ENCODE results near the gene FGF3. TPM values are rescaled to one million over a fixed set of nuclear protein-coding genes. Genes with fewer than 3 reads are reported as not detected.

The FGF3 gene
- total RNA-seq, 1 donor from 2014 or later, result not detected

DNA sequence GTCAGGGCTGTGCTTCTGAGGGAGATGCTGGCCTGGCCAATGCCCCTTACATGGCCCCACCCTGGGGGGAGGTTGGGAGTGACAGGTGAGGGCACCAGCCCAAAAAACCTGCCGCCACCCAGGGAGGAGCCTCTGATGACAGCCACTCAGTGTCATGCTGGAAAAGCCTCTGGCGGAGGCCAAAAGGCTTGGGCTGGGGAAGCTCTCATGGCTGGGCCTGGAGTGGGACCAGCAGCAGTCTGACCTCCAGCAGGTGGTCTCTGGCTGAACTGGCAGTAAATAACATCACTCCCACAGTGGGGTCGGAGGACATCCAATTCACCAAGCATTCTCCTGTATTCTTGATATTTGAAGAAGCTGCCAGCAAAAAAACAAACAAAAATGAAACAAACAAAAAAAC lies 20.1 kb downstream of the FGF3 start:
- Histone ChIP-seq H3K36me3 (no peaks in the 10 kb centered on the region), H3K4me3 (no peak overlapping the region), H3K27ac (no peak overlapping the region), H3K4me1 (no peaks in the 10 kb centered on the region), H3K27me3 (no peaks in the 10 kb centered on the region), H3K9me3 (no peaks in the 10 kb centered on the region)
- ATAC-seq (no peak), DNase-seq (no peak)
- TF ChIP-seq, protein P1, sequence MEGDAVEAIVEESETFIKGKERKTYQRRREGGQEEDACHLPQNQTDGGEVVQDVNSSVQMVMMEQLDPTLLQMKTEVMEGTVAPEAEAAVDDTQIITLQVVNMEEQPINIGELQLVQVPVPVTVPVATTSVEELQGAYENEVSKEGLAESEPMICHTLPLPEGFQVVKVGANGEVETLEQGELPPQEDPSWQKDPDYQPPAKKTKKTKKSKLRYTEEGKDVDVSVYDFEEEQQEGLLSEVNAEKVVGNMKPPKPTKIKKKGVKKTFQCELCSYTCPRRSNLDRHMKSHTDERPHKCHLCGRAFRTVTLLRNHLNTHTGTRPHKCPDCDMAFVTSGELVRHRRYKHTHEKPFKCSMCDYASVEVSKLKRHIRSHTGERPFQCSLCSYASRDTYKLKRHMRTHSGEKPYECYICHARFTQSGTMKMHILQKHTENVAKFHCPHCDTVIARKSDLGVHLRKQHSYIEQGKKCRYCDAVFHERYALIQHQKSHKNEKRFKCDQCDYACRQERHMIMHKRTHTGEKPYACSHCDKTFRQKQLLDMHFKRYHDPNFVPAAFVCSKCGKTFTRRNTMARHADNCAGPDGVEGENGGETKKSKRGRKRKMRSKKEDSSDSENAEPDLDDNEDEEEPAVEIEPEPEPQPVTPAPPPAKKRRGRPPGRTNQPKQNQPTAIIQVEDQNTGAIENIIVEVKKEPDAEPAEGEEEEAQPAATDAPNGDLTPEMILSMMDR (IDR thresholded peaks at IDR 0.05), result no peak
- intact Hi-C loops (cut with DNase I), result no loop called here

DNA sequence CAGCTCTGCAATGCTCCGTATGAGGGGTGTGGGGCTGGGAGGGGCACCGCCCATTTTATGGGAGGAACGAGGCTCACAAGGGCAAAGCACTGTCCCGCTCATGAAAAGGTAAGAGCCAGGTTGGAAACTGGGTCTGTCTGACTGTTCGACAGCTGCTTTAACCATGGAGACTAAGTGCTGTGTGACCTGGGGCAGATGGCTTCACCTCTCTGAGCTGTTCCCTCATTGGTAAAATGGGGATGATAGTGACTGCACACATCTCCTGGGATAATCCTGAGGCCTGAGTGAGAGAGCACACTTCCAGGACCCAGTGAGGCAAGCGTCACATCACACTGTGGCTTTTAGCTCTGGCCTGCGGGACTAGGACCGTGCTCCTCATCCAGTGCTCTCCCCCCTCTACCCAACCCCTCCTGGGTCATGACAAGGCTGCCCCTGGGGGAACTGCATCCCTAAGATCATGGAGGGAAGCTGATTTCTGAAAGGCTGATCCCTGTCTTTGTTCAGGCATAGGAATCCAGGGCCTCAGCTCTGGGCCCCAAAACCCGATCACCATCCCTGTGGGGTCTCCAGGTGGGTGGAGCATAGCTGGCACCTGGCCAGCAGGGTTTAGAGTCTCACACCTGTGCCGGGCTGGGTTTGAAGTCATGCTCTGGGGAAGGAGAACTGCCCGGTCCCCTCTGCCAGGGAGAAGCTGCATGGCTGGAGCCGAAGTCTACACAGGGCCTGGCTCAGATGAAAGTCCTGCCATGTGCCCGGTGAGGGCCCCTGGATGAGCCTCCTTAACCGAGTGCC lies 21.3 kb downstream of the FGF3 start:
- DNase-seq (no peak), ATAC-seq (no peak)
- Histone ChIP-seq H3K27me3 (no peaks in the 10 kb centered on the region), H3K36me3 (no peaks in the 10 kb centered on the region), H3K27ac (no peak overlapping the region), H3K4me3 (no peak overlapping the region), H3K4me1 (no peaks in the 10 kb centered on the region), H3K9me3 (no peaks in the 10 kb centered on the region)
- TF ChIP-seq, protein P1 (IDR thresholded peaks at IDR 0.05), result no peak
- intact Hi-C loops (cut with DNase I), result no loop called here

DNA sequence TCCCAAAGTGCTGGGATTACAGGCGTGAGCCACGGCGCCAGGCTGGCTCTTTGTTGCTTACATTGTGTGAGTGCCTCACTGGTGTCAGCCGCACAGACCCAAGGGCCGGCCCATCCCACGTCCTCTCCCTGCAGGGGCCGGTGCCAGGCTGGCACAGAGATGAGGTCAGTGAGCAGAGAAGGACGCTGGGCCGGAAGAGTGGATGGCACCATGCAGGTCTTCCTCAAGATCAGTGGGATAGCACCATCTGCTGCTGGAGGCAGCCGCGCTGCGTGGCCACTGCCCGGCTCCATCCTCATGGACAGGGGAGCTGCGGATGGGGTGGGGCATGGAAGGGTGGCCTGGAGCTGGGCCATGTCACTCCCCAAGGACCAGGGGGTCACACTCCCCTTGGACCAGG lies 22.1 kb downstream of the FGF3 start:
- Histone ChIP-seq H3K9me3 (no peaks in the 10 kb centered on the region), H3K4me1 (no peaks in the 10 kb centered on the region), H3K27ac (no peak overlapping the region), H3K36me3 (no peaks in the 10 kb centered on the region), H3K27me3 (no peaks in the 10 kb centered on the region), H3K4me3 (no peak overlapping the region)
- TF ChIP-seq, protein P1 (IDR thresholded peaks at IDR 0.05), result no peak
- intact Hi-C loops (cut with DNase I), result no loop called here
- peak; percentile 7 for ATAC-seq
- DNase-seq, result no peak

DNA sequence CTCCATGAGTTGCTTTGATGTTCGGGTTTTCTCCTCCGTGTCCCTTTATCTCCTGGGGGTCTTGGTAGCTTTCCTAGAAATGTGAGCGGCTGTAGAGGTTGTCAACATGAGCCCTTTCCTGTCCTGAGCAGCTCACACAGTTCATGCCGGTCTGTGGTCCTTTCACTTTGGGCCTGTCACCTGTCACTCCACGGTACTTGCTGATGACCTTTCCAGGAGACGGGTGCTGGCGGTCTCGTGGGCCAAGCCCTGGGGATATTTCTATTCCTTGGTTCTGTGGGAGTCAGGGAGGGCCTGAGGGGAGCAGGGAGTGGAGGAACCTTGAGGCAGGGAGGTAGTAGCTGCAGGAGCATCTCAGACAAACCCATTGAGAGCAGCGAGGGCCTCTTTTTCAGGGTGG lies 23.2 kb downstream of the FGF3 start:
- Histone ChIP-seq H3K27ac (no peak overlapping the region), H3K4me1 (no peaks in the 10 kb centered on the region), H3K9me3 (no peaks in the 10 kb centered on the region), H3K36me3 (no peaks in the 10 kb centered on the region), H3K4me3 (no peak overlapping the region), H3K27me3 (no peaks in the 10 kb centered on the region)
- DNase-seq, result no peak
- TF ChIP-seq, protein P1 (IDR thresholded peaks at IDR 0.05), result no peak
- intact Hi-C loops (cut with DNase I), result no loop called here
- ATAC-seq, result no peak

DNA sequence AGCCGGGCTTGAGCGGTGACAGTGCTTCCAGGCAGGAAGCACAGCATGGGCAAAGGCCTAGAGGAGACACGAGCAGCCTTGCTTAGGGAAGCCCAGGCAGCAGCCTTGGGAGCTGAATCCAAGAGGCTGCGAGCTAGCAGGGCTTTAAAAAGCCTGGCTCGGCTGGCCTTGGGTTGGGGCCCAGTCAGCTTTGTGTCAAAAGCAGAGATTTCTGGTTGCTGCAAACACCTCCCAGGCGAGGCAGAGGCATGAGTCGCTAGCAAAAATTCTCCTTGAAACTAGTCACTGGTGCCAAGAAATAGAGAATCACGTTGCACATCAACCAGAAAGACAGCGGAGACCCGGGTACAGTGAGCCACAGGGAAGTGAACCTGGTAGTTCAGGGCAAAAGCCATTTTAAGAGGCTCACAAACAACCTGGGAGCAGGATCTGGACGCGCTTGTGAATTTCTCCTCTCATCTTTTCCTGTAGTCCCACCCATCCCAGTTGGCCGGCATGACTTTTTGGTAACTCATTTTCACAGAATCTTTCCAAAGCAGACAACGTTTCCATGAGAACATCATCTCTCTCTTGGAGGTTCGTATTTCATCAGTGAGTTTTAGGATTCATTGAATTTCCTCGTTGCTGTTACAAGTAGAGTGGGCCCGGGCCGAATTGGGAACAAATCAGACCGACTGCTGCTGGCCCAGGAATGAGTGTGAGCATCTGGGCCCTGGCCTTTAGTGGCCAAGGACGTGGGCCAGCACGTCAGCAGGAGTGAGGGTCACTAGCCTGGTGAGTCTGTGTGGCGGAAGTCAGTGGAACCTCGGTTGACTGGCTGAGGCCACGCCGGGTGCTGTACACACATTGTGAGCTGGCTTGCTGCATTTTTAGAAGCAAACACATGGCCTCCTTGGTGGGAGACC lies 27.7 kb downstream of the FGF3 start:
- Histone ChIP-seq H3K27me3 (peaks cover 4% of the 10 kb centered on the region), H3K36me3 (no peaks in the 10 kb centered on the region), H3K4me1 (no peaks in the 10 kb centered on the region), H3K4me3 (no peak overlapping the region), H3K27ac (no peak overlapping the region), H3K9me3 (no peaks in the 10 kb centered on the region)
- intact Hi-C loops (cut with DNase I), result no loop called here
- no peak for ATAC-seq
- no peak for DNase-seq
- TF ChIP-seq, protein P1 (IDR thresholded peaks at IDR 0.05), result no peak

Measured in upper lobe of right lung (tissue), 1 donor.